NCI-H2227 (cell line): ENCODE measurements around the gene FBXL17.
"Not testable (repeated sequence)": the region's sequence is repeated elsewhere in the genome, so short reads cannot be mapped to it uniquely, and the experiment has no call there.

ENCODE experiments used
- DNase-seq: peaks from one replicate; lab custom pipeline; 2025; ENCODE audit not compliant: unreplicated experiment; lab: John Stamatoyannopoulos, UW

Gene FBXL17

GRCh38 chr5:108315829-108316228 lies 66.1 kb downstream of the FBXL17 start:
- DNase-seq = no peak

DNA sequence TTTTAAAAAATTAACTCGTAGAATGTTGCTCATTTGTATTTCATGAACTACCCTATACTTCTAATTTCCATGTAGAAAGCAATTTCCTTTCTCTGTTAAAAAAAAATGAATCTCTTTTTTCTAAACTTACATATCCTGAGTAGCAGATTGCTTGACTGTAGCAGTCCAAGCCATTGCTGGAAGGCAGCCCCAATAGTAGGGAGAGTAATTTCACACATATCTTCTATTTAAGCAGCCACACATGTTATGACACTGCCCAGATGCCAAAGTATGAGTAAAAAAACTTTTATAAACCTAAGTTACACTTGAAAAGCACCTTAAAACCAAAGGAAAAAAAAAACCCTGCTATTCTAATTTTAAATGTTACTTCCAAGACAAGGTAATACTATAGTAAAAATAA lies 69.6 kb downstream of the FBXL17 start:
- no peak for DNase-seq

- DNase-seq = no peak
Observed at GRCh38 chr5:108311682-108312081, 70.2 kb downstream of the FBXL17 start.

DNA sequence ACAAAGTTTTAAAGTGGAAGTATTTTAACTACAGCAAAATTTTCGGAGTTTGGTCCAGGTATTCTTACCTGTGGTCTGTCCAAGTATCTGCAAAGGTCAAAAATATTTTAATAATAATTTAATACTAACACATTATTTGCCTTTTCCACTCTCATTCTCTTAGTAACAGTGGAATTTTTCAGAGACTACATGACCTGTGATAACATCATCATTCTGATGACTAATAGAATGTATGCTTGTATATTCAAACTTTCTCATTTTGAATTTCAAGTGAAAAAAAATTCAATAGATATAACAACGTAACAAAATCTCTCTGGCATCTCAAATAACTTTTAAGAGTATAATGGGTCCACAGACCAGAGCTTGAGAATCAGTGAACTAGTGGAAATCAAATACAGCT lies 78.3 kb downstream of the FBXL17 start:
- no peak for DNase-seq

DNA sequence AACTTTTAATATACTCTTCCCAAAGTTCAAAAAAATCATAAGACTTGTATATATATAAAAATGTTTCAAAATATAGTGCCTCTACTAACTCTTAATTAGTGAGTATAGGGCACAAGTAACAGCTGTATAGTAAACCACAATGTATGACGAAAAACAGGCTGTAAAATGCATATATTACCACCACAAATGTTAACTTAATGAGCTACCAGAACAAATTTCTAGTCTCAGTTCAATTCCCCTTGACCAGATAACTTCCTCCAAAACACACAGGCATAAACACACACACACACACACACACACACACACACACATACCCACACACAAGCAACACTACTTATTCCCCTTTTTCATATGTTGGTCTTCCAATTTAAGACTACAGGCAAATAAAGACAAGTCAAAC lies 78.8 kb downstream of the FBXL17 start:
- DNase-seq = no peak

- no peak for DNase-seq
Observed at GRCh38 chr5:108297042-108297601, 84.8 kb downstream of the FBXL17 start.

GRCh38 chr5:108295578-108296368 lies 86.1 kb downstream of the FBXL17 start:
- no peak for DNase-seq

GRCh38 chr5:108280960-108281569 lies 100.8 kb downstream of the FBXL17 start:
- no peak for DNase-seq

- no peak for DNase-seq
Observed at GRCh38 chr5:108280248-108280647, 101.7 kb downstream of the FBXL17 start.

GRCh38 chr5:108278285-108279240 lies 103.3 kb downstream of the FBXL17 start:
- DNase-seq = no peak

DNA sequence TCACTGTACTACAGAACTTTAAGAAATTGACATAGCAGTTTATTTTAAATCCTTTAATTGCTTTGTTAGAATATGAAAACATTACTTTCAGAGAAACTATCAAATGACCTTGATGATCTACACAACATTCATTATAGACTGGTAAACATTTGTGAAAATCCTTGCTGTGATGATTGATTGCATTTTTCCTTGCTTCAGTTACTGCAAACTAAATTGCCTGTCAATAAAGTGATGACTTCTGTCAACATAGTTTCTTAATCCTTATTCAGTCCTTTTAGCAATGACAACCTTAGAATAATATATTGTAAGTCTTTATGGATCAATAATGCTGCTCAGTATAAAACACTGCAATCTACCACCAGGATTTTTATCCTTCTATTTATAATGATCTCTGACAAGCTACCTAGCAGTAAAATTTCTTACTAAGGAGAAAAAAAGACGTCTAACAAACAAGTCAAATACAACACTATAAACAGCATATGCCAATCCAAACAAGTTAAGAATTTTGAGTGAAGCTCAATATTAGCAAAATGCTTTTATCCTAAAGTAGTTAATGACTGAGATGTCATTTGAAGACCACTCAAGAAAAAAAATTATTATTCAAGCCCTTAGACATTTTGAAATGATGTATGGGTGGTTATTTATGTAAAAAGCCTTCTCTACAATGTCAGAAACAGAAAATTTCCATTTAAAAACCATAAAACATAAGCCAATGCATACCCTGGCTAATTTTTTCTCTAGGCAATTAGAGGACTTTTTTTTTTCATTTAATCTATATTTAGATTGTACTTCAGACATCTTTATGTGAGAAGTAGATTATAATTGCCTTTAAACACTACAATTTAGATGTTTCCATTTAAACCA lies 105.5 kb downstream of the FBXL17 start:
- DNase-seq = no peak

DNA sequence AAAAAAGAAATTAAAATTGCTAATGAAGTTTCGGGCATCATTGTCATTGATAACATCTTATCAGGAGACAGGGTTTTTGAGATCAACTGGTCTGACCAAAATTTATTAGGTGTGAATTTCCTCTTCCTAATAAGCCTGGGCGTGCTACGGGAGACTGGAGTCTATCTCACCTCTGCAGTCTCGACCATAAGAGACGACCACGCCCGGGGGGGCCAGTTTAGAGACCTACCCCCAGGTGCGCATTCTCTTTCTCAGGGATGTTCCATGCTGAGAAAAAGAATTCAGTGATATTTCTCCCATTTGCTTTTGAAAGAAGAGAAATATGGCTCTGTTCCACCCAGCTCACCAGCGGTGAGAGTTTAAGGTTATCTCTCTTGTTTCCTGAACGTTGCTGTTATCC lies 107.8 kb downstream of the FBXL17 start:
- not testable (repeated sequence) for DNase-seq

DNA sequence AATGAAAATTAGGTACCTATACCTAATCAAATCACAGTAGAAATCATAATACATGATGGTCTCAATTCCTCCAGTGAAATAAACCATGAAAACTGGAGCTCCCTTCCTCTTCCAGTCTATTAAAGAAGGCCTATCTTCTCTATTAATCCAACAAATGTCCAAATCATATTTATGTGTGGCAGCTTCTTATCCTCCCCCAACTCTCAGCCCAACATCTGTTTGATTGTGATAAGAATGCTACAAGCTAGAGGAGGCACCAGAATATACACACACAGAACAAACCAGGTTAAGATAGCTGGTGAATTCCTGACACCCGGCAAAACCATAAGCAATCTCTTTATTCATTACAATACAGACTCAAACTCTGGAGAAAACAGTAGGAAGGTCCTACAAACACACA lies 110.8 kb downstream of the FBXL17 start:
- DNase-seq = no peak

DNA sequence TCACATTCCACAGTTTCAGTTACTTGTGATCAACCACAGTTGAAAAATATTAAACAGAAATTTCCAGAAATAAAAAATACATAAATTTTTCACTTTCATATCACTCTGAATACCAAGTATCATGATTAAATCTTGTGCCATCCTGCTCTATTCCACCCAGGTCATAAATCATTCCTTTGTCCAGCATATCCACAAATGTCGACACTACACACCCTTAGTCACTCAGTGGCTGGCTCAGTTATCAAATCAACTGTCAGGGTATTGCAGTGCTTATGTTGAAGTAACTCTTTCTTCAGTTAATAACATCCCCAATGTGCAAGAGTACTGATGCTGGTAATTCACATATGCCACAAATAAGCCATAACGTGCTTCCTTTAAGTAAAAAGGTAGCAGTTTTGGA lies 115.7 kb downstream of the FBXL17 start:
- no peak for DNase-seq

DNA sequence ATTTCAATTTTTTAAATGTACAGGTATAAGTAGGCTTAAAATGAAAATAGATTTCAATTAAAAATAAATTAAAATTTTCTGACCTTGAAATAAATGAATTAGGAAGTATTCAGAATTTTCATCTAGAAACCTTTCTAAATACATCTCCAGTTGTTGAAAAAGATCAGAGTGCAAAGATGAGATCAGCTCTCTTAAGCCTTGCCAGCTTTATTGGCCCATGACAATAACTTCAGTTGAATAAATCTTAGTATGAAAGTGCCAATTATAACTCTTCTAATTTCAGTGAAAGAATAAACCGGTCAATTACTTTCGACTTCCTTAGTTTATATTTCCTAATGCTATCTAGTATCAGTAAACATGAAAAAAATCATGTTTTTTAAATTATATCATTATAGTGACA lies 117.4 kb downstream of the FBXL17 start:
- DNase-seq = no peak

- no peak for DNase-seq
Observed at GRCh38 chr5:108263338-108263737, 118.6 kb downstream of the FBXL17 start.

DNA sequence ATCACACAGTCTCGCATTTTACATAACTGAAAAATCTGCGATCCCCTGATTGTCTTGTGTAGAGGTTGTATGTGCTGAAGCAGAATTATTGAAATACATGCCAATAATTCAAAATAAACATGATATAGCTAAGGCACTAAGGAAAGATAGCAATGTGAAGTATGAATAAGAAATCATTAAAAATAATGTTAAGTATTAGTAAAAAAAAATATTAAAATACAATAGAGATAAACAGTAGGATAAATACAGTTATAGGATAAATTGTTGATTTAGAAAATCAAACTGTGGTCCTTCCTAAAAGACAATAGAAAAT lies 121.1 kb downstream of the FBXL17 start:
- DNase-seq = no peak

DNA sequence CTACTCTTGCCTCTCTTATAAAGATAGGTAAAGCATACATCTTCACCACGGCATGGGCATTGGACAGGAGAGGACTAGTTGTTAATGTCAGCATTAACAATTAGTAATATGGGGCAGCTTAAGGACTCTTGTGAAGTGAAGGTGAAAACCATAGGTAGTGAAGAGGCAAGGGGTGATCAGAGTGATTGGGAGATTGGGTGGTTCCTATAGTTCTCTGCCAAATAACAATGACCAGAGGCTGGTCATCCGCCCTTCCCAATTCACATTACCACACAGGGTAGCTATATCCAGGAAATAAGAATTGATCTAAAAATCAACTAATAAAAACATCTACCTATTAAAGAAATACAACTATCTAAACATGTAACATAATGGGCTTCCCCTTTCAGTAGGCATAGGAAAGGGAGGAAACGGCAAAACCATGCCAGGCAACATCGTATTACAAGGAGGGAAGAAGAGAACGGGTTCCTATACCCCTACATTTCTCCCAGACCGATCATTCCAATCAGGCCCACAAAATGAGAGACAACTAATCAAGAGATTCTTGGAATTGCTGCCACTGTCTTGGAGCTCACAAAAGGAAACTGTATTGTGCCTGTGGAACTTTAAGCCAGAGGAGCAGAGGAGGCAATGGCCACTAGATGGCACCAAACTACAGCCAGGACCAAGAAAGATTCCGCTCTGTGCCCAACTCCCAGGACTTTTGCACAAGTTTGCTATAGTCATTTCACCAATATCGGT lies 121.6 kb downstream of the FBXL17 start:
- DNase-seq = peak; percentile 61

- DNase-seq = no peak
Observed at GRCh38 chr5:108259306-108259705, 122.6 kb downstream of the FBXL17 start.

- DNase-seq = no peak
Observed at GRCh38 chr5:108257996-108258395, 123.9 kb downstream of the FBXL17 start.
